ENCODE data around the gene CLCN3.

DNA sequence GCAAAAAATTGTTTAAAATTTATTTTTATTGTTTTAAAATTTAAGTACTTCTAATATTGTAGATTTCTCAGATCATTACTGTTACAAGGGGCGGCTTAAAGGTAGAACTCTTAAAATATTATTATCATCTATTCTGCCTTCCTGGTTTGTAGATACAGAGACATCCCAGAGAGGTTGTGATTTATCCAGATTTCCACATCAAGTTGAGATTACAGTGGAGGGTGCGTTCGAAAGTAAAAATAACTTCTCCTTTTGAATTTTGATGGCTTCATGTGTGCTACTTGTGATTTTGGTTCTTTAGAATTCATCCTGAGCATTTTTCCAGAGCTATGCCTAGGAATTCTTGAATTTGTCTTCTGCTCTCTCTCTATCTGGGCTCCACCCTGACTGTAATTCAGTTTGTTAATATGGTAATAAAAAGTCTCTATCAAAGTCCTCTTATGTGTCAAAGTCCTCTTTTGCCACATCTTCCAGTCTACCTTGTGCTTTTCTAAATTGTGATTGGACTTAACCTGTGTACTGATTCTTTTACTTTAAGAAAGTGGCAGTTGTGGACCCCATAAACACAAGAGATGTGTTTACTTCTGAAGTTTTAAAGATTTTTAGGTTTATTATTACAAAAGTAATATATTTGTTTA lies 37.2 kb downstream of the CLCN3 start:
- TF ChIP-seq, protein P1, sequence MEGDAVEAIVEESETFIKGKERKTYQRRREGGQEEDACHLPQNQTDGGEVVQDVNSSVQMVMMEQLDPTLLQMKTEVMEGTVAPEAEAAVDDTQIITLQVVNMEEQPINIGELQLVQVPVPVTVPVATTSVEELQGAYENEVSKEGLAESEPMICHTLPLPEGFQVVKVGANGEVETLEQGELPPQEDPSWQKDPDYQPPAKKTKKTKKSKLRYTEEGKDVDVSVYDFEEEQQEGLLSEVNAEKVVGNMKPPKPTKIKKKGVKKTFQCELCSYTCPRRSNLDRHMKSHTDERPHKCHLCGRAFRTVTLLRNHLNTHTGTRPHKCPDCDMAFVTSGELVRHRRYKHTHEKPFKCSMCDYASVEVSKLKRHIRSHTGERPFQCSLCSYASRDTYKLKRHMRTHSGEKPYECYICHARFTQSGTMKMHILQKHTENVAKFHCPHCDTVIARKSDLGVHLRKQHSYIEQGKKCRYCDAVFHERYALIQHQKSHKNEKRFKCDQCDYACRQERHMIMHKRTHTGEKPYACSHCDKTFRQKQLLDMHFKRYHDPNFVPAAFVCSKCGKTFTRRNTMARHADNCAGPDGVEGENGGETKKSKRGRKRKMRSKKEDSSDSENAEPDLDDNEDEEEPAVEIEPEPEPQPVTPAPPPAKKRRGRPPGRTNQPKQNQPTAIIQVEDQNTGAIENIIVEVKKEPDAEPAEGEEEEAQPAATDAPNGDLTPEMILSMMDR (conservative IDR thresholded peaks at IDR 0.05; ENCODE audit: low read depth in 2 of 2): no peak
- TF ChIP-seq CREB1 (CRISPR knock-in tag; IDR thresholded peaks at IDR 0.05; ENCODE audit: low read depth): no peak
- TF ChIP-seq POLR2AphosphoS5 (IDR thresholded peaks at IDR 0.05; ENCODE audit: low read depth): no peak
- TF ChIP-seq JUNB (IDR thresholded peaks at IDR 0.05; ENCODE audit: unreplicated experiment): no peak
- TF ChIP-seq REST (IDR thresholded peaks at IDR 0.05; ENCODE audit: unreplicated experiment): no peak
- no peak for TF ChIP-seq NANOG (IDR thresholded peaks at IDR 0.05; ENCODE audit: borderline replicate concordance)
- TF ChIP-seq EZH2 (IDR thresholded peaks at IDR 0.05; ENCODE audit: low read depth, unreplicated experiment): no peak

All from GM23338 (cell line).